H9 (cell line): Measurements from ENCODE around the gene PCSK6. TPM values are rescaled to one million over a fixed set of nuclear protein-coding genes. Genes with fewer than 3 reads are reported as not detected.

Source experiments
- DNase-seq: peaks from one replicate; pipeline ENCODE4 v3.0.0-alpha.2; 2017
- H2AFZ ChIP-seq: one replicate; pipeline ENCODE4 v1.6.1; 2013; ENCODE audit warnings: mild to moderate bottlenecking, low read length, control low read depth, moderate library complexity
- H2AK5ac ChIP-seq: 2 replicates; pipeline ENCODE4 v1.6.1; 2013; ENCODE audit warnings: low read length, control low read depth, mixed read lengths; ENCODE audit not compliant: insufficient read length
- H2BK120ac ChIP-seq: one replicate; pipeline ENCODE4 v1.6.1; 2013; ENCODE audit warnings: low read depth, mild to moderate bottlenecking, low read length, control low read depth, inconsistent platforms; ENCODE audit not compliant: poor library complexity, severe bottlenecking
- H2BK12ac ChIP-seq: 2 replicates; pipeline ENCODE4 v1.6.1; 2013; ENCODE audit warnings: low read length, control low read depth, mixed read lengths, low read depth; ENCODE audit not compliant: insufficient read length
- H2BK15ac ChIP-seq: 2 replicates; pipeline ENCODE4 v1.6.1; 2013; ENCODE audit warnings: low read depth, low read length, control low read depth
- H2BK20ac ChIP-seq: one replicate; pipeline ENCODE4 v1.6.1; 2013; ENCODE audit warnings: low read depth, mild to moderate bottlenecking, low read length, control low read depth, inconsistent platforms; ENCODE audit not compliant: poor library complexity, severe bottlenecking
- H2BK5ac ChIP-seq: 2 replicates; pipeline ENCODE4 v1.6.1; 2013; ENCODE audit warnings: low read length, control low read depth, mixed read lengths; ENCODE audit not compliant: insufficient read length
- H3K14ac ChIP-seq: 2 replicates; pipeline ENCODE4 v1.6.1; 2013; ENCODE audit warnings: low read length, control low read depth; ENCODE audit not compliant: insufficient read depth
- H3K18ac ChIP-seq: 2 replicates; pipeline ENCODE4 v1.6.1; 2013; ENCODE audit warnings: low read depth, mild to moderate bottlenecking, mixed read lengths, low read length, control low read depth; ENCODE audit not compliant: insufficient read length
- H3K23ac ChIP-seq: 2 replicates; pipeline ENCODE4 v1.6.1; 2013; ENCODE audit warnings: low read length, control low read depth, mixed read lengths, low read depth; ENCODE audit not compliant: insufficient read length
- H3K23me2 ChIP-seq: 2 replicates; pipeline ENCODE4 v1.6.1; 2013; ENCODE audit warnings: low read depth, mild to moderate bottlenecking, mixed read lengths, low read length, control low read depth; ENCODE audit not compliant: insufficient read length, poor library complexity, severe bottlenecking
- H3K27ac ChIP-seq: 2 replicates; pipeline ENCODE4 v1.5.1; 2013; ENCODE audit warnings: low read length, control low read depth, mixed read lengths, low read depth; ENCODE audit not compliant: insufficient read length
- H3K27me3 ChIP-seq: 2 replicates; pipeline ENCODE4 v1.6.1; 2013; ENCODE audit warnings: low read length, control low read depth, inconsistent platforms; ENCODE audit not compliant: insufficient read depth
- H3K4ac ChIP-seq: 2 replicates; pipeline ENCODE4 v1.6.1; 2013; ENCODE audit warnings: low read depth, mild to moderate bottlenecking, control low read depth, inconsistent platforms, low read length, moderate library complexity
- H3K4me1 ChIP-seq: 2 replicates; pipeline ENCODE4 v1.6.1; 2013; ENCODE audit warnings: low read length, control low read depth, inconsistent platforms; ENCODE audit not compliant: insufficient read depth
- H3K4me2 ChIP-seq: 2 replicates; pipeline ENCODE4 v1.6.1; 2013; ENCODE audit warnings: low read length, control low read depth, mixed read lengths; ENCODE audit not compliant: insufficient read length, insufficient read depth
- H3K56ac ChIP-seq: 2 replicates; pipeline ENCODE4 v1.6.1; 2013; ENCODE audit warnings: low read depth, mild to moderate bottlenecking, mixed read lengths, low read length, control low read depth; ENCODE audit not compliant: insufficient read length
- H3K79me1 ChIP-seq: 2 replicates; pipeline ENCODE4 v1.6.1; 2013; ENCODE audit warnings: low read depth, mild to moderate bottlenecking, moderate library complexity, low read length, control low read depth, inconsistent platforms; ENCODE audit not compliant: insufficient read depth, poor library complexity, severe bottlenecking
- H3K79me2 ChIP-seq: 2 replicates; pipeline ENCODE4 v1.6.1; 2013; ENCODE audit warnings: low read length, control low read depth, inconsistent platforms; ENCODE audit not compliant: insufficient read depth
- H3K9ac ChIP-seq: 2 replicates; pipeline ENCODE4 v1.6.1; 2013; ENCODE audit warnings: low read length, control low read depth, mixed read lengths; ENCODE audit not compliant: insufficient read length; ENCODE audit errors: extremely low read depth
- H3K9me3 ChIP-seq: one replicate; pipeline ENCODE4 v1.6.1; 2013; ENCODE audit warnings: low read depth, low read length, inconsistent platforms; ENCODE audit not compliant: control insufficient read depth
- H3T11ph ChIP-seq: one replicate; pipeline ENCODE4 v1.6.1; 2013; ENCODE audit warnings: mild to moderate bottlenecking, low read length, control low read depth, inconsistent platforms
- H4K20me1 ChIP-seq: one replicate; pipeline ENCODE4 v1.6.1; 2013; ENCODE audit not compliant: control insufficient read depth, insufficient read length, insufficient read depth
- H4K5ac ChIP-seq: 2 replicates; pipeline ENCODE4 v1.6.1; 2013; ENCODE audit warnings: low read depth, mild to moderate bottlenecking, mixed read lengths, low read length, control low read depth; ENCODE audit not compliant: insufficient read length
- H4K8ac ChIP-seq: replicated peaks from 2 replicates; pipeline ENCODE4 v1.6.1; 2013; ENCODE audit warnings: low read length, control low read depth, mixed read lengths, low read depth; ENCODE audit not compliant: insufficient read length
- H4K91ac ChIP-seq: 2 replicates; pipeline ENCODE4 v1.6.1; 2013; ENCODE audit warnings: low read depth, mild to moderate bottlenecking, moderate library complexity, mixed read lengths, low read length, control low read depth; ENCODE audit not compliant: insufficient read length
- H3K27ac Mint-ChIP-seq, 3 experiments: 2 replicates in 2 of 3; 3 replicates in 1 of 3; pipeline ENCODE4 v1.8.0; 2020 to 2021; ENCODE audit warnings: mixed read lengths in 3 of 3, mild to moderate bottlenecking in 1 of 3, moderate library complexity in 1 of 3
- H3K27me3 Mint-ChIP-seq: 2 replicates; pipeline ENCODE4 v1.8.0; 2021; ENCODE audit warnings: low read depth, mild to moderate bottlenecking, moderate library complexity, mixed read lengths
- H3K36me3 Mint-ChIP-seq, 3 experiments: 2 replicates in 2 of 3; 3 replicates in 1 of 3; pipeline ENCODE4 v1.8.0; 2020 to 2021; ENCODE audit warnings: low read depth in 3 of 3, mixed read lengths in 3 of 3; ENCODE audit not compliant: insufficient read depth in 1 of 3
- H3K4me1 Mint-ChIP-seq, 2 experiments: 2 replicates each; pipeline ENCODE4 v1.8.0; 2020; ENCODE audit warnings: mixed read lengths in 2 of 2
- H3K4me3 Mint-ChIP-seq, 2 experiments: 2 replicates in 1 of 2; 3 replicates in 1 of 2; pipeline ENCODE4 v1.8.0; 2020 to 2021; ENCODE audit warnings: mild to moderate bottlenecking in 2 of 2, mixed read lengths in 2 of 2, moderate library complexity in 1 of 2
- H3K9me3 Mint-ChIP-seq, 2 experiments: 2 replicates in 1 of 2; 3 replicates in 1 of 2; pipeline ENCODE4 v1.8.0; 2020; ENCODE audit warnings: mild to moderate bottlenecking in 2 of 2, mixed read lengths in 2 of 2, moderate library complexity in 1 of 2
- WGBS: extraction: QIAGEN DNeasy Blood & Tissue Kit; methylation state at CpG from one replicate; pipeline ENCODE4 v1.1.7; 2013; ENCODE audit warnings: missing lambda C conversion rate, low lambda C conversion rate, mixed read lengths; ENCODE audit not compliant: insufficient read length; ENCODE audit errors: extremely low coverage; 5-methylcytosine and 5-hydroxymethylcytosine counted together
- total RNA-seq: library from RNA; stranded (reverse); gene quantifications from 2 replicates; pipeline ENCODE4 v1.2.1, GENCODE V29; 2021
- TF ChIP-seq, protein P1 (sequence below): fragments of 200-600 bp; sonication (generic); conservative IDR thresholded peaks from 3 replicates; pipeline ENCODE4 v1.8.0; 2021; ENCODE audit warnings: antibody characterized with exemption, mild to moderate bottlenecking

Gene PCSK6
- total RNA-seq, 1 experiment from 2014 or later: 4.0 TPM

- no peak overlapping the region for H2BK12ac ChIP-seq
- no peaks in the 10 kb centered on the region for H3K23me2 ChIP-seq
- H4K20me1 ChIP-seq: no peaks in the 10 kb centered on the region
- no peak overlapping the region for H4K5ac ChIP-seq
- H3K27me3 ChIP-seq: no peaks in the 10 kb centered on the region
- H4K91ac ChIP-seq: no peak overlapping the region
- no peak overlapping the region for H3K27ac ChIP-seq
- H3K79me1 ChIP-seq: no peaks in the 10 kb centered on the region
- H3K4me1 ChIP-seq: no peaks in the 10 kb centered on the region
- H3K79me2 ChIP-seq: no peaks in the 10 kb centered on the region
- peaks cover 0 to 2% of the 10 kb centered on the region in 2 experiments; a peak in 1 of 4 replicates for H3K4me1 Mint-ChIP-seq
- no peak overlapping the region for H3K18ac ChIP-seq
- peak; percentile 23 for DNase-seq
- no peak overlapping the region for H2BK5ac ChIP-seq
- no peak overlapping the region for H3K4me2 ChIP-seq
- TF ChIP-seq, protein P1, sequence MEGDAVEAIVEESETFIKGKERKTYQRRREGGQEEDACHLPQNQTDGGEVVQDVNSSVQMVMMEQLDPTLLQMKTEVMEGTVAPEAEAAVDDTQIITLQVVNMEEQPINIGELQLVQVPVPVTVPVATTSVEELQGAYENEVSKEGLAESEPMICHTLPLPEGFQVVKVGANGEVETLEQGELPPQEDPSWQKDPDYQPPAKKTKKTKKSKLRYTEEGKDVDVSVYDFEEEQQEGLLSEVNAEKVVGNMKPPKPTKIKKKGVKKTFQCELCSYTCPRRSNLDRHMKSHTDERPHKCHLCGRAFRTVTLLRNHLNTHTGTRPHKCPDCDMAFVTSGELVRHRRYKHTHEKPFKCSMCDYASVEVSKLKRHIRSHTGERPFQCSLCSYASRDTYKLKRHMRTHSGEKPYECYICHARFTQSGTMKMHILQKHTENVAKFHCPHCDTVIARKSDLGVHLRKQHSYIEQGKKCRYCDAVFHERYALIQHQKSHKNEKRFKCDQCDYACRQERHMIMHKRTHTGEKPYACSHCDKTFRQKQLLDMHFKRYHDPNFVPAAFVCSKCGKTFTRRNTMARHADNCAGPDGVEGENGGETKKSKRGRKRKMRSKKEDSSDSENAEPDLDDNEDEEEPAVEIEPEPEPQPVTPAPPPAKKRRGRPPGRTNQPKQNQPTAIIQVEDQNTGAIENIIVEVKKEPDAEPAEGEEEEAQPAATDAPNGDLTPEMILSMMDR: no peak
- H2AK5ac ChIP-seq: no peak overlapping the region
- no peak overlapping the region for H2BK120ac ChIP-seq
- H3K4ac ChIP-seq: no peak overlapping the region
- H2BK15ac ChIP-seq: no peak overlapping the region
- H3T11ph ChIP-seq: no peak overlapping the region
- no peak overlapping the region for H3K4me3 Mint-ChIP-seq
- H4K8ac ChIP-seq: no peak overlapping the region
- H3K27me3 Mint-ChIP-seq: no peaks in the 10 kb centered on the region; the same call in none of the 2 replicates
- H3K9me3 ChIP-seq: no peaks in the 10 kb centered on the region
- H2AFZ ChIP-seq: no peak overlapping the region
- no peaks in the 10 kb centered on the region for H3K36me3 Mint-ChIP-seq
- no peak overlapping the region for H3K14ac ChIP-seq
- H3K9me3 Mint-ChIP-seq: no peaks in the 10 kb centered on the region; a peak in 1 of 5 replicates
- peak overlapping the region in 1 of 3 experiments; percentile 89; a peak in 1 of 7 replicates for H3K27ac Mint-ChIP-seq
- WGBS: no CpG with 5 or more reads among the region's 21 CpGs
- H2BK20ac ChIP-seq: no peak overlapping the region
- H3K56ac ChIP-seq: no peak overlapping the region
- H3K23ac ChIP-seq: no peak overlapping the region
- no peak overlapping the region for H3K9ac ChIP-seq
Measured at GRCh38 chr15:101313041-101313761, 176.3 kb downstream of the PCSK6 start.
